Right renal pelvis (tissue), 4 donors: ENCODE measurements around the gene LRRK1. TPM values are rescaled to one million over a fixed set of nuclear protein-coding genes. Genes with fewer than 3 reads are reported as not detected.

Source experiments
- DNase-seq, 4 donors: peaks; one replicate each; pipeline ENCODE4 v3.0.0-alpha.2; 2013; ENCODE audit warnings: low read depth in 4 of 4, low spot score in 3 of 4, missing footprints in 1 of 4
- polyA plus RNA-seq, 4 donors: library from polyadenylated mRNA; unstranded; fragments of 120-200 nt; gene quantifications; one replicate each; pipeline ENCODE4 v1.2.1, GENCODE V29; 2013; ENCODE audit not compliant: insufficient read length in 4 of 4

The LRRK1 gene
- polyA plus RNA-seq, 4 donors, result 2.6 to 4.9 (median 3.0) TPM

GRCh38 chr15:100931143-100931890 is 12.2 kb downstream of the LRRK1 start:
- no peak for DNase-seq

- no peak for DNase-seq
Measured at GRCh38 chr15:100932676-100933348, 13.7 kb downstream of the LRRK1 start.

- DNase-seq, result no peak
Measured at GRCh38 chr15:100934166-100934565, 15.0 kb downstream of the LRRK1 start.

GRCh38 chr15:100934726-100935125 is 15.6 kb downstream of the LRRK1 start:
- DNase-seq, result no peak

GRCh38 chr15:100937171-100937570 is 18.0 kb downstream of the LRRK1 start:
- no peak for DNase-seq

GRCh38 chr15:100939791-100940190 is 20.6 kb downstream of the LRRK1 start:
- no peak for DNase-seq

GRCh38 chr15:100940767-100941379 is 21.7 kb downstream of the LRRK1 start:
- no peak for DNase-seq

- no peak for DNase-seq
Measured at GRCh38 chr15:100941536-100941935, 22.4 kb downstream of the LRRK1 start.

- no peak for DNase-seq
Measured at GRCh38 chr15:100942656-100943425, 23.7 kb downstream of the LRRK1 start.

GRCh38 chr15:100944244-100944895 is 25.2 kb downstream of the LRRK1 start:
- DNase-seq, result no peak

- no peak for DNase-seq
Measured at GRCh38 chr15:100944986-100945385, 25.8 kb downstream of the LRRK1 start.

- no peak for DNase-seq
Measured at GRCh38 chr15:100947760-100948429, 28.7 kb downstream of the LRRK1 start.

GRCh38 chr15:100948430-100948762 is 29.2 kb downstream of the LRRK1 start:
- DNase-seq, result no peak

- no peak for DNase-seq
Measured at GRCh38 chr15:100949691-100950090, 30.5 kb downstream of the LRRK1 start.

GRCh38 chr15:100951965-100952364 is 32.8 kb downstream of the LRRK1 start:
- DNase-seq, result no peak

- no peak for DNase-seq
Measured at GRCh38 chr15:100952566-100952965, 33.4 kb downstream of the LRRK1 start.

- no peak for DNase-seq
Measured at GRCh38 chr15:100958326-100959065, 39.3 kb downstream of the LRRK1 start.

GRCh38 chr15:100959066-100960050 is 40.2 kb downstream of the LRRK1 start:
- DNase-seq, result no peak
